ENCODE data around the gene RSPH4A. TPM values are rescaled to one million over a fixed set of nuclear protein-coding genes. Genes with fewer than 3 reads are reported as not detected.

RSPH4A gene
- total RNA-seq, 2 experiments from 2014 or later: 0.11 TPM; not detected in 1

DNA sequence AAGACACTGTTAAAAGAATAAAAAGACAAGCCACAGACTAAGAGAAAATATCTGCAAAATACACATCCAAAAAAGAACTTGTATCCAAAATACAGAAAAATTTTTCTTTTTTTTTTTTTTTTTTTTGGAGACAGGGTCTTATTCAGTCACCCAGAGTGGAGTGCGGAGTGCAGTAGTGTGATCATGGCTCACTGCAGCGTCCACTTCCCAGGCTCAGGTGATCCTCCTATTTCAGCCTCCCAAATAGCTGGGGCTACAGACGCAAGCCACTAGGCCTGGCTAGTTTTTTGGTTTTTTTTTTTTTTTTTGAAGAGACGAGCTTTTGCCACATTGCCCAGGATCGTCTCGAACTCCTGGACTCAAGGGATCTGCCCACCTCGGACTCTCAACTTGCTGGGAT, 49.2 kb downstream of the RSPH4A start:
- DNase-seq (no peak), ATAC-seq (no peak)
- ChIA-PET CTCF (interaction anchor here (0.6 to 2.1 kb wide), 5 partner anchors 9 to 377 kb away, joined by 3 to 6 read pairs (median 3); partner anchors contain the start of gene RWDD1), POLR2A (interaction anchor here (0.6 kb wide), 1 partner anchor 301 kb away, joined by 3 read pairs; no protein-coding TSS in a partner anchor)
- Mint-ChIP-seq H3K4me1 (peaks cover 50% of the 10 kb centered on the region), H3K4me3 (peak overlapping the region; percentile 52), H3K9me3 (ENCODE audit: low read depth) (no peaks in the 10 kb centered on the region), H3K27me3 (no peaks in the 10 kb centered on the region), H3K36me3 (ENCODE audit: low read depth) (peaks cover 33% of the 10 kb centered on the region), H3K27ac (peak overlapping the region; percentile 33)
- intact Hi-C loops (cut with DNase I, micrococcal nuclease): loop anchor here (5.0 to 10.0 kb wide), 4 partner anchors 93 to 937 kb away; partner anchors contain the start of genes GOPC (in 1 of the 2), NT5DC1 (in 1 of the 2), RWDD1 (in 1 of the 2) and TSPYL1 (in 1 of the 2)

GRCh38 chr6:116666869-116667268, 50.6 kb downstream of the RSPH4A start:
- H3K27ac Mint-ChIP-seq: peak overlapping the region; percentile 61
- H3K9me3 Mint-ChIP-seq (ENCODE audit: low read depth): no peaks in the 10 kb centered on the region
- ChIA-PET CTCF (interaction anchor here (0.9 to 1.5 kb wide), 2 partner anchors 18 kb away, joined by 3 read pairs; no protein-coding TSS in a partner anchor), POLR2A (interaction anchor here (0.8 to 1.5 kb wide), 2 partner anchors 50 to 387 kb away, joined by 3 to 5 read pairs; partner anchors contain the start of gene TSPYL1)
- H3K36me3 Mint-ChIP-seq (ENCODE audit: low read depth): peaks cover 27% of the 10 kb centered on the region
- H3K4me3 Mint-ChIP-seq: peak overlapping the region; percentile 89
- H3K4me1 Mint-ChIP-seq: peaks cover 44% of the 10 kb centered on the region
- intact Hi-C loops (cut with DNase I, micrococcal nuclease): loop anchor here (5.0 to 10.0 kb wide), 4 partner anchors 95 to 935 kb away; partner anchors contain the start of genes GOPC (in 1 of the 2), NT5DC1 (in 1 of the 2), RWDD1 (in 1 of the 2) and TSPYL1 (in 1 of the 2)
- peak; percentile 16 for ATAC-seq
- DNase-seq: no peak
- no peaks in the 10 kb centered on the region for H3K27me3 Mint-ChIP-seq

DNA sequence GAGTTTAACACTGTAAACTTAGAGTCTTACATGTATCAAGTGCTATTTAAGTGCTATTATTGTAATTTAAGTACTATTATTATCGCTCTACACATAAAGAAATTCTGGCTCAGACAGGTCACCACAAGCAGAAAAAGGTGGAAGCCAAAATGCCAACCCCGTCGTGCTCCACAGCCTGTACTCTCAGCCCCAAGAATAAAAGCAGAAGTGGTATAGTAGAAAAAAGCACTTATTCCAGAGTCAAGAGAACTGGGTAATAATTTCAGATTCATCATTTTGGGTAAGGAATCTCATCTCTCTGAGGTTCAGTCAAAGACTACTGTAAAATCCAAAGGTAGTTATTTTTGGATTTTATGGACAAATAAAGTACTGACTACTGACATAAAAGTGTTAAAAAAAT, 51.3 kb downstream of the RSPH4A start:
- Mint-ChIP-seq H3K4me1 (peaks cover 38% of the 10 kb centered on the region), H3K4me3 (peak overlapping the region; percentile 89), H3K27ac (peak overlapping the region; percentile 96), H3K36me3 (ENCODE audit: low read depth) (peaks cover 24% of the 10 kb centered on the region), H3K27me3 (no peaks in the 10 kb centered on the region), H3K9me3 (ENCODE audit: low read depth) (no peaks in the 10 kb centered on the region)
- no peak for ATAC-seq
- no peak for DNase-seq
- POLR2A ChIA-PET: interaction anchor here (0.8 kb wide), 1 partner anchor 51 kb away, joined by 3 read pairs; no protein-coding TSS in a partner anchor
- CTCF ChIA-PET: no interaction called here
- intact Hi-C loops (cut with DNase I, micrococcal nuclease): loop anchor here (1.0 to 10.0 kb wide), 7 partner anchors 14 to 935 kb away; partner anchors contain the start of genes KPNA5 (in 2 of the 2), RWDD1 (in 2 of the 2), TSPYL1 (in 2 of the 2) and GOPC (in 1 of the 2)

DNA sequence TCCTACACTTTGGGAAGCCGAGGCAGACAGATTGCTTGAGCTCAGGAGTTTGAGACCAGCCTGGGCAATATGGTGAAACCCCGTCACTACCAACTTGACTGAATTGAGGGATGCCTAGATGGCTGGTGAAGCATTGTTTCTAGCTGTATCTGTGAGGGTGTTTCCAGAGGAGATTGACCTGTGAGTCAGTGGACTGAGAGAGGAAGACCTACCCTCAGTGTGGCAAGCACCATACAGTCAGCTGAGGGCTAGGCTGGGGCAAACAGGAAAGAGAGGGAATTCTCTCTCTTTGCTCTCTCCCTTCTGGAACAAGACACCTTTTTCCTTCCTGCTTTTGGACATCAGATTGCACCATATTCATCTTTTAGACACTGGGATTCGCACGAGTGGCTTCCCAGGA, 56.0 kb downstream of the RSPH4A start:
- ChIA-PET POLR2A (no interaction called here), CTCF (interaction anchor here (1.3 kb wide), 1 partner anchor 111 kb away, joined by 4 read pairs; no protein-coding TSS in a partner anchor)
- no peaks in the 10 kb centered on the region for H3K27me3 Mint-ChIP-seq
- H3K4me3 Mint-ChIP-seq: no peak overlapping the region
- ATAC-seq (no peak), DNase-seq (no peak)
- H3K27ac Mint-ChIP-seq: no peak overlapping the region
- peaks cover 7% of the 10 kb centered on the region for H3K4me1 Mint-ChIP-seq
- H3K36me3 Mint-ChIP-seq (ENCODE audit: low read depth): peaks cover under 1% of the 10 kb centered on the region
- no peaks in the 10 kb centered on the region for H3K9me3 Mint-ChIP-seq (ENCODE audit: low read depth)
- intact Hi-C loops (cut with DNase I, micrococcal nuclease): no loop called here

- no peaks in the 10 kb centered on the region for H3K9me3 Mint-ChIP-seq (ENCODE audit: low read depth)
- DNase-seq: no peak
- no peak for ATAC-seq
- intact Hi-C loops (cut with DNase I, micrococcal nuclease): no loop called here
- peaks cover 8% of the 10 kb centered on the region for H3K4me1 Mint-ChIP-seq
- H3K27me3 Mint-ChIP-seq: no peaks in the 10 kb centered on the region
- ChIA-PET CTCF (no interaction called here), POLR2A (no interaction called here)
- H3K36me3 Mint-ChIP-seq (ENCODE audit: low read depth): no peaks in the 10 kb centered on the region
- H3K27ac Mint-ChIP-seq: no peak overlapping the region
- H3K4me3 Mint-ChIP-seq: no peak overlapping the region
Observed at GRCh38 chr6:116676021-116676420, 59.7 kb downstream of the RSPH4A start.

DNA sequence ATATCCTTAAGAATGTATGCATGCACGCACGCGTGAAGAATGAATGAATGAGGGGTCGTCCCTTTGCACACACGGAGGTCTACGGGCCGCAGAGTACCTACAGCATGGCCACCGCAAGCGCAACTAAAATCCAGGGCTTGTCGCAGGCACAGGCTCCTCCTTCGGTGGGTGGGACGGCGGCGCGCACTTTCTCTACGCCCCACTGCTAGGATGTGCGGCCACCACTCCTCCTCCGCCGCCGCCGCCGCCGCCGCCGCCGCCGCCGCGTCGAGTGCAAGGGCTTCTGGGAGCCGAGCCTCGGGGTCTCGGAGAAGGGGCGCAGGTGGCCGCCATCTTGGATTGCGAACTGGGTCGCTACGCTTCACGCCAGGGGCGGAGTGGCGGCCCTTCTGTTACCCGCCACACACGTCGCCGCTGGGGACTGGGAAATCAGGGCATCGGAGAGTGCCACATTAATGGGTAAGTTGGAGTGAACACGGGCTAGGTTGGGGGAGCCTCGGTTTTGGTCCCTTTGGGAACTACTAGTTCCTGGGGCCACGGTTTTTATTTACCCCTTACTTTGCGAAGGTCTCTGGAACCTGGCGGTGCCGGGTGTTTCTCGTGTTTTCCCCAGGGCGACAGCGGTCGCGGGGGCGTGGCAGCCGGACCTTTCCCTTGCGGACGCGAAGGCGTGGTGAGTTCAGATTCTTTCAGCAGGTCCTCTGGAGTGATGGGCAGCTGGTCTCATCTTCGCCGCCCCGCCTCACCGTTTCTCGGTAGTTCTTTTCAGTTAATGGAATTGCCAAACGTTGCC, 64.8 kb downstream of the RSPH4A start, which contains the start of gene KPNA5:
Gene KPNA5 (plus strand): TSS at position 332 of the 793 bp plus-strand sequence. CDS start 124 bp downstream, at position 456.
- DNase-seq: peak; percentile 96
- H3K27ac Mint-ChIP-seq: peak within 1 kb of the TSS; percentile 99
- peaks cover 30% of the 10 kb centered on the region for H3K4me1 Mint-ChIP-seq
- H3K36me3 Mint-ChIP-seq (ENCODE audit: low read depth): peaks cover 23% of the 10 kb centered on the region
- POLR2A ChIA-PET: interaction anchor here (0.6 to 1.6 kb wide), 3 partner anchors 13 to 110 kb away, joined by 4 to 7 read pairs (median 5); partner anchors contain the start of genes RWDD1 and ZUP1
- no peaks in the 10 kb centered on the region for H3K9me3 Mint-ChIP-seq (ENCODE audit: low read depth)
- H3K4me3 Mint-ChIP-seq: peak within 1 kb of the TSS; percentile 98
- CTCF ChIA-PET: interaction anchor here (0.9 kb wide), 1 partner anchor 13 kb away, joined by 4 read pairs; the partner anchor contains the start of gene ZUP1
- ATAC-seq: peak; percentile 96
- H3K27me3 Mint-ChIP-seq: no peaks in the 10 kb centered on the region
- intact Hi-C loops (cut with DNase I, micrococcal nuclease): loop anchor here (1.0 to 10.0 kb wide), 5 partner anchors 13 to 804 kb away; partner anchors contain the start of genes RWDD1 (in 2 of the 2), ZUP1 (in 2 of the 2), DCBLD1 (in 1 of the 2) and NT5DC1 (in 1 of the 2)

- Mint-ChIP-seq H3K4me1 (peaks cover 42% of the 10 kb centered on the region), H3K27me3 (no peaks in the 10 kb centered on the region), H3K9me3 (ENCODE audit: low read depth) (no peaks in the 10 kb centered on the region), H3K27ac (peak overlapping the region; percentile 82), H3K36me3 (ENCODE audit: low read depth) (peaks cover 26% of the 10 kb centered on the region), H3K4me3 (peak overlapping the region; percentile 98)
- intact Hi-C loops (cut with DNase I, micrococcal nuclease): loop anchor here in 1 of 2 experiments (1.0 to 10.0 kb wide), 3 partner anchors 13 to 802 kb away; partner anchors contain the start of genes DCBLD1 and NT5DC1
- peak; percentile 24 for ATAC-seq
- ChIA-PET POLR2A (interaction anchor here (1.3 kb wide), 1 partner anchor 14 kb away, joined by 4 read pairs; the partner anchor contains the start of gene ZUP1), CTCF (interaction anchor here (1.2 kb wide), 1 partner anchor 13 kb away, joined by 3 read pairs; no protein-coding TSS in a partner anchor)
- peak; percentile 55 for DNase-seq
Observed at GRCh38 chr6:116682334-116682712, 66.0 kb downstream of the RSPH4A start.

Other genes starting within 250 kb of the RSPH4A start
- 1 to 10 TPM; 5.6 TPM for gene DSE, start 245.5 kb upstream of the RSPH4A start, total RNA-seq
- gene CALHM6, start 155.1 kb upstream of the RSPH4A start, total RNA-seq: 10 to 100 TPM in 1 of 2 experiments, 1 to 10 TPM in 1; 7.1 to 10.0 TPM
- gene CALHM5, start 104.8 kb upstream of the RSPH4A start, total RNA-seq: not detected
- not detected for gene TRAPPC3L, start 70.8 kb upstream of the RSPH4A start, total RNA-seq
- not detected for gene CALHM4, start 62.7 kb upstream of the RSPH4A start, total RNA-seq
- gene RWDD1, start 45.0 kb upstream of the RSPH4A start, total RNA-seq: 10 to 100 TPM; 40.0 to 65.4 TPM
- gene ZUP1, start 52.3 kb downstream of the RSPH4A start, total RNA-seq: 10 to 100 TPM; 22.6 to 25.5 TPM
- gene KPNA5, start 64.7 kb downstream of the RSPH4A start, total RNA-seq: 10 to 100 TPM; 10.4 to 13.6 TPM
- gene FAM162B, start 149.2 kb downstream of the RSPH4A start, total RNA-seq: not detected
- not detected for gene GPRC6A, start 212.6 kb downstream of the RSPH4A start, total RNA-seq